Thymus (tissue), 11 donors: ENCODE data around the gene RAPGEF1. TPM values are rescaled to one million over a fixed set of nuclear protein-coding genes. Genes with fewer than 3 reads are reported as not detected.
"Not testable (repeated sequence)": the region's sequence is repeated elsewhere in the genome, so short reads cannot be mapped to it uniquely, and the experiment has no call there.

ENCODE experiments used
- DNase-seq, 9 donors: peaks; one replicate each; pipeline ENCODE4 v3.0.0-alpha.2; 2013; ENCODE audit warnings: low spot score in 9 of 9, low read depth in 6 of 9, missing footprints in 1 of 9
- H3K27ac ChIP-seq, 2 donors: one replicate each; pipeline ENCODE4 v1.5.1; 2013; ENCODE audit warnings: control low read depth in 1 of 2, low read depth in 1 of 2, low read length in 1 of 2, mild to moderate bottlenecking in 1 of 2, moderate library complexity in 1 of 2
- H3K27me3 ChIP-seq, 2 donors: one replicate each; pipeline ENCODE4 v1.5.1; 2013; ENCODE audit warnings: low read length in 1 of 2; ENCODE audit not compliant: control insufficient read depth in 2 of 2, insufficient read depth in 1 of 2
- H3K36me3 ChIP-seq, 2 donors: one replicate each; pipeline ENCODE4 v1.5.1; 2013; ENCODE audit warnings: low read length in 1 of 2, mild to moderate bottlenecking in 1 of 2, moderate library complexity in 1 of 2; ENCODE audit not compliant: control insufficient read depth in 2 of 2, insufficient read depth in 2 of 2
- H3K4me1 ChIP-seq, 2 donors: one replicate each; pipeline ENCODE4 v1.5.1; 2013; ENCODE audit warnings: low read length in 2 of 2; ENCODE audit not compliant: control insufficient read depth in 2 of 2, insufficient read depth in 2 of 2
- H3K4me3 ChIP-seq, 2 donors: one replicate each; pipeline ENCODE4 v1.5.1; 2013; ENCODE audit warnings: low read length in 2 of 2, control low read depth in 1 of 2, mild to moderate bottlenecking in 1 of 2
- H3K9me3 ChIP-seq, 2 donors: one replicate each; pipeline ENCODE4 v1.5.1; 2013; ENCODE audit warnings: low read length in 1 of 2, mild to moderate bottlenecking in 1 of 2; ENCODE audit not compliant: control insufficient read depth in 2 of 2, insufficient read depth in 1 of 2
- whole genome bisulfite sequencing: extraction: QIAGEN DNeasy Blood & Tissue Kit; methylation state at CpG from one replicate; pipeline ENCODE4 v1.1.7; 2013; 5-methylcytosine and 5-hydroxymethylcytosine counted together
- polyA plus RNA-seq: library from polyadenylated mRNA; stranded (reverse); fragments of 200-250 nt; gene quantifications from one replicate; pipeline ENCODE4 v1.2.3, GENCODE V29; 2013
- total RNA-seq: library from RNA; stranded (reverse); fragments of 120-200 nt; gene quantifications from one replicate; pipeline ENCODE4 v1.2.4, GENCODE V29; 2013
- donor health status: healthy.

Gene RAPGEF1
- total and polyA plus RNA-seq, 2 donors, result 21.6 to 25.9 TPM

- WGBS, result 80% methylated on average over 9 of the region's 9 CpGs
- no peak overlapping the region for H3K4me3 ChIP-seq
- peaks cover 0 to 9% of the 10 kb centered on the region in 2 donors for H3K9me3 ChIP-seq
- no peak for DNase-seq
- peaks cover 0 to 2% of the 10 kb centered on the region in 2 donors for H3K27me3 ChIP-seq
- H3K4me1 ChIP-seq, result no peaks in the 10 kb centered on the region
- H3K27ac ChIP-seq, result no peak overlapping the region
- no peaks in the 10 kb centered on the region for H3K36me3 ChIP-seq
These were observed 177.6 kb downstream of the RAPGEF1 start for GRCh38 chr9:131562032-131562959.

- WGBS, result 93% methylated on average over 1 of the region's 1 CpG
- Histone ChIP-seq H3K9me3 (peaks cover 0 to 8% of the 10 kb centered on the region in 2 donors), H3K4me1 (no peaks in the 10 kb centered on the region), H3K27me3 (peaks cover 13 to 22% of the 10 kb centered on the region in 2 donors), H3K27ac (no peak overlapping the region), H3K4me3 (no peak overlapping the region), H3K36me3 (no peaks in the 10 kb centered on the region)
- no peak for DNase-seq
These were observed 180.4 kb downstream of the RAPGEF1 start for GRCh38 chr9:131559421-131560000.

- Histone ChIP-seq H3K36me3 (no peaks in the 10 kb centered on the region), H3K4me3 (no peak overlapping the region), H3K27me3 (peaks cover 24 to 36% of the 10 kb centered on the region in 2 donors), H3K9me3 (peaks cover 0 to 13% of the 10 kb centered on the region in 2 donors), H3K27ac (no peak overlapping the region), H3K4me1 (no peaks in the 10 kb centered on the region)
- no peak for DNase-seq
- 96% methylated on average over 25 of the region's 25 CpGs for WGBS
These were observed 181.9 kb downstream of the RAPGEF1 start for GRCh38 chr9:131557855-131558548.

GRCh38 chr9:131555841-131556673 is 183.8 kb downstream of the RAPGEF1 start:
- Histone ChIP-seq H3K36me3 (no peaks in the 10 kb centered on the region), H3K4me1 (no peaks in the 10 kb centered on the region), H3K27ac (no peak overlapping the region), H3K27me3 (peaks cover 24 to 48% of the 10 kb centered on the region in 2 donors), H3K4me3 (no peak overlapping the region), H3K9me3 (peaks cover 0 to 7% of the 10 kb centered on the region in 2 donors)
- WGBS, result 95% methylated on average over 15 of the region's 15 CpGs
- no peak for DNase-seq

GRCh38 chr9:131554843-131555351 is 185.0 kb downstream of the RAPGEF1 start:
- DNase-seq, result no peak
- Histone ChIP-seq H3K27ac (no peak overlapping the region), H3K9me3 (peaks cover 0 to 7% of the 10 kb centered on the region in 2 donors), H3K4me1 (no peaks in the 10 kb centered on the region), H3K4me3 (no peak overlapping the region), H3K36me3 (no peaks in the 10 kb centered on the region), H3K27me3 (peaks cover 24 to 53% of the 10 kb centered on the region in 2 donors)
- WGBS, result 27% methylated on average over 54 of the region's 54 CpGs

GRCh38 chr9:131554087-131554842 is 185.6 kb downstream of the RAPGEF1 start:
- Histone ChIP-seq H3K27ac (no peak overlapping the region), H3K9me3 (peaks cover 0 to 7% of the 10 kb centered on the region in 2 donors), H3K4me3 (no peak overlapping the region), H3K36me3 (no peaks in the 10 kb centered on the region), H3K4me1 (no peaks in the 10 kb centered on the region), H3K27me3 (peaks cover 24 to 57% of the 10 kb centered on the region in 2 donors)
- DNase-seq, result no peak
- 35% methylated on average over 60 of the region's 60 CpGs for WGBS

- Histone ChIP-seq H3K4me3 (no peak overlapping the region), H3K27me3 (peaks cover 26 to 73% of the 10 kb centered on the region in 2 donors), H3K9me3 (peaks cover 0 to 7% of the 10 kb centered on the region in 2 donors), H3K4me1 (no peaks in the 10 kb centered on the region), H3K36me3 (no peaks in the 10 kb centered on the region), H3K27ac (no peak overlapping the region)
- no peak for DNase-seq
- 88% methylated on average over 6 of the region's 6 CpGs for WGBS
These were observed 187.8 kb downstream of the RAPGEF1 start for GRCh38 chr9:131552030-131552429.

GRCh38 chr9:131550465-131550864 is 189.4 kb downstream of the RAPGEF1 start:
- 94% methylated on average over 8 of the region's 8 CpGs for WGBS
- H3K4me3 ChIP-seq, DNase-seq, H3K36me3 ChIP-seq, H3K4me1 ChIP-seq, H3K27ac ChIP-seq: not testable (repeated sequence)
- Histone ChIP-seq H3K9me3 (peaks cover 1 to 12% of the 10 kb centered on the region in 2 donors), H3K27me3 (peaks cover 33 to 77% of the 10 kb centered on the region in 2 donors)
